K562 (cell line): Measurements from ENCODE around the gene FOXO3. TPM values are rescaled to one million over a fixed set of nuclear protein-coding genes. Genes with fewer than 3 reads are reported as not detected.
A peak's percentile ranks its signal among the peaks of the same experiment; 100 is the strongest.

Experiments used
- ADNP ChIP-seq: fragments of 200-800 bp; sonication (Bioruptor generic); IDR thresholded peaks from 2 replicates; pipeline ENCODE4 v1.6.1; 2016; ENCODE audit warnings: missing genetic modification characterization, missing compliant biosample characterization
- ATF4 ChIP-seq: fragments of 450-650 bp; formaldehyde crosslinking; IDR thresholded peaks from 2 replicates; pipeline ENCODE4 v1.4.0; 2022; ENCODE audit warnings: mild to moderate bottlenecking, moderate library complexity
- CHCHD3 ChIP-seq: fragments of 250-450 bp; sonication (Bioruptor Pico); IDR thresholded peaks from 2 replicates; pipeline ENCODE4 v2.1.2; 2022; ENCODE audit warnings: mild to moderate bottlenecking
- DPF2 ChIP-seq: fragments of 450-650 bp; IDR thresholded peaks from 2 replicates; pipeline ENCODE4 v1.6.1; 2016
- E2F4 ChIP-seq: sonication (generic); formaldehyde crosslinking; IDR thresholded peaks from 2 replicates; pipeline ENCODE4 v1.8.0; 2022; ENCODE audit warnings: mild to moderate bottlenecking, low read depth, missing genetic modification reagents
- EHMT2 ChIP-seq: fragments of 450-650 bp; IDR thresholded peaks from 2 replicates; pipeline ENCODE4 v1.6.1; 2018; ENCODE audit warnings: antibody characterized with exemption
- ETS2 ChIP-seq: IDR thresholded peaks from 2 replicates; pipeline ENCODE4 v1.6.1; 2016; ENCODE audit warnings: borderline replicate concordance, missing genetic modification characterization, mild to moderate bottlenecking, moderate library complexity, missing compliant biosample characterization; ENCODE audit not compliant: poor library complexity, severe bottlenecking
- FOXO4 ChIP-seq: fragments of 450-650 bp; formaldehyde crosslinking; IDR thresholded peaks from 2 replicates; pipeline ENCODE4 v1.4.0; 2020; ENCODE audit warnings: mild to moderate bottlenecking, moderate library complexity
- GATA2 ChIP-seq: sonication (generic); formaldehyde crosslinking; IDR thresholded peaks from 2 replicates; pipeline ENCODE4 v1.4.0; 2020; ENCODE audit warnings: mild to moderate bottlenecking, missing genetic modification reagents
- IFI16 ChIP-seq: fragments of 250-450 bp; sonication (Bioruptor Pico); IDR thresholded peaks from 2 replicates; pipeline ENCODE4 v2.1.2; 2022; ENCODE audit warnings: mild to moderate bottlenecking, inconsistent platforms
- KAT2B ChIP-seq: IDR thresholded peaks from one replicate; pipeline ENCODE4 v1.6.1; 2012; ENCODE audit warnings: low read depth, mild to moderate bottlenecking, control low read depth, inconsistent platforms, low read length, moderate library complexity
- NR0B1 ChIP-seq: fragments of 450-650 bp; IDR thresholded peaks from one replicate; pipeline ENCODE4 v1.6.1; 2018; ENCODE audit warnings: mild to moderate bottlenecking, moderate library complexity; ENCODE audit not compliant: partially characterized antibody
- RCOR1 ChIP-seq, 2 experiments: IDR thresholded peaks; 2 replicates each; pipeline ENCODE4 v1.6.1; 2012; ENCODE audit warnings: low read depth in 2 of 2, low read length in 2 of 2, borderline replicate concordance in 1 of 2, improper control_type of control experiment in 1 of 2
- RUNX1 ChIP-seq: sonication (generic); IDR thresholded peaks from 2 replicates; pipeline ENCODE4 v1.6.1; 2016; ENCODE audit warnings: antibody characterized with exemption, low read depth
- SPI1 ChIP-seq: IDR thresholded peaks from 2 replicates; pipeline ENCODE4 v1.6.1; 2011; ENCODE audit warnings: low read depth, low read length, control low read depth, borderline replicate concordance
- ZBED1 ChIP-seq: IDR thresholded peaks from 2 replicates; pipeline ENCODE4 v1.6.1; 2014
- ZEB2 ChIP-seq: fragments of 450-650 bp; IDR thresholded peaks from 2 replicates; pipeline ENCODE4 v1.6.1; 2016
- ZNF239 ChIP-seq: fragments of 250-450 bp; sonication (Bioruptor Pico); IDR thresholded peaks from 2 replicates; pipeline ENCODE4 v1.4.0; 2020; ENCODE audit warnings: mild to moderate bottlenecking
- ZNF263 ChIP-seq: sonication (generic); formaldehyde crosslinking; IDR thresholded peaks from 2 replicates; pipeline ENCODE4 v1.8.0; 2022; ENCODE audit warnings: mild to moderate bottlenecking, missing genetic modification reagents, borderline replicate concordance
- polyA plus RNA-seq, 8 experiments: library from polyadenylated mRNA; depleted of rRNA in 4 of 8; stranded (reverse) in 5 of 8; unstranded in 3 of 8; fragments of >200 nt; fragmentation: Nextera tagmentation in 2 of 8; fragmentation: Illumina TruSeq in 1 of 8; extraction: Ambion mirVana in 2 of 8; extraction: Trizol in 1 of 8; gene quantifications; 2 replicates each; pipeline versions ENCODE4 v1.2.1 to v1.2.3, GENCODE V29; 2011 to 2014; ENCODE audit warnings: inconsistent platforms in 1 of 8, missing spikeins in 1 of 8
- total RNA-seq, 7 experiments: library from RNA; depleted of rRNA in 6 of 7; stranded (reverse); fragments of >200 nt in 6 of 7; fragmentation: Illumina TruSeq in 2 of 7; extraction: Trizol in 2 of 7; gene quantifications; 2 replicates each; pipeline versions ENCODE4 v1.2.1 to v1.2.3, GENCODE V29; 2011 to 2021; ENCODE audit warnings: low replicate concordance in 1 of 7
- TF ChIP-seq, protein P1 (sequence below): fragments of 450-650 bp; IDR thresholded peaks from 2 replicates; pipeline ENCODE4 v1.6.1; 2017; ENCODE audit warnings: antibody characterized with exemption, mild to moderate bottlenecking

The FOXO3 gene
- total and polyA plus RNA-seq, 9 of the 15 experiments (the other 6 are each of a cell fraction or from before 2014, with no cell fraction given), result 3.0 to 14.6 (median 6.0) TPM

DNA sequence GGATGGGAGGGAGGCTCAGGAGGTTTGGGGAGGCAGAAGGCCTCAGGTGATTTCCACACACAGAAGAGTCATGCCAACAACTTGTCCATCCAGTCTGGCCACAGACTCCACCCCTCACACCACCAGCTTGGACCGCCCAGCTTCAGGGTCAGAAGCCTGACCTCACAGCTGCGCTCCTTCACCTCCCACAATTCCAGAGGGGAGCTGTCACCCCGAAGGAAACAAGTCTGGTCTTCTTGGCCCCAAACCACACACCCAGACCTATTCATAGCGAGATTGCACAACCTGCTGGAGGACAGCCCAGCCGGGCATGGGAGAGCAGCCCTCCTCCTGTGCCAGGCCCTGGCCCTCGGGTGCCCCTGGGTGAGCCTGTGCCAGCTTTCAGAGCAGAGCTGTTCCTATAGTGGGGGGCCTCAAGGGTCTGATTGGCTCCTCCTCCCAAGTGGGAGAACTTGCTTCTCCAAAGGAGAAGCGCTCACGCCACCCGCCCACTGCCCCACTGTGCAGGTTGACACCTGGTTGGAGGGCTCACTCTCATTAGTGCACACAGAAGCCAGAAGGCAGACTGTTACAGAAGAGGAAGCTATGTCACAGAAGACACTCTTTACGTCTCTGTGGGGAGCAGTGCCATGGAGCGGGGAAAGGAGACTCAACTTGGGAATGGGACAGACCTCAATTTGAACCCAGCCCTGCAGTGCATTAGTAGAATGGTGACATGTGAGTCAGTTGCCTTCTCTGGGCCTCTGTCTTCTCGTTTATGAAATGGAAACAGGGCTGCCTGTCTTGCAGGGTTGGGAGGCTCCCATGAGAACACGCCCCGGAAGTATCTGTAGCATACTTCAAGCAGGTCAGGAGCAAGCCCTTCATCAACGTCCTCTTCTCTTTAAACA lies 128.8 kb downstream of the FOXO3 start (continued):
- TF ChIP-seq, protein P1, sequence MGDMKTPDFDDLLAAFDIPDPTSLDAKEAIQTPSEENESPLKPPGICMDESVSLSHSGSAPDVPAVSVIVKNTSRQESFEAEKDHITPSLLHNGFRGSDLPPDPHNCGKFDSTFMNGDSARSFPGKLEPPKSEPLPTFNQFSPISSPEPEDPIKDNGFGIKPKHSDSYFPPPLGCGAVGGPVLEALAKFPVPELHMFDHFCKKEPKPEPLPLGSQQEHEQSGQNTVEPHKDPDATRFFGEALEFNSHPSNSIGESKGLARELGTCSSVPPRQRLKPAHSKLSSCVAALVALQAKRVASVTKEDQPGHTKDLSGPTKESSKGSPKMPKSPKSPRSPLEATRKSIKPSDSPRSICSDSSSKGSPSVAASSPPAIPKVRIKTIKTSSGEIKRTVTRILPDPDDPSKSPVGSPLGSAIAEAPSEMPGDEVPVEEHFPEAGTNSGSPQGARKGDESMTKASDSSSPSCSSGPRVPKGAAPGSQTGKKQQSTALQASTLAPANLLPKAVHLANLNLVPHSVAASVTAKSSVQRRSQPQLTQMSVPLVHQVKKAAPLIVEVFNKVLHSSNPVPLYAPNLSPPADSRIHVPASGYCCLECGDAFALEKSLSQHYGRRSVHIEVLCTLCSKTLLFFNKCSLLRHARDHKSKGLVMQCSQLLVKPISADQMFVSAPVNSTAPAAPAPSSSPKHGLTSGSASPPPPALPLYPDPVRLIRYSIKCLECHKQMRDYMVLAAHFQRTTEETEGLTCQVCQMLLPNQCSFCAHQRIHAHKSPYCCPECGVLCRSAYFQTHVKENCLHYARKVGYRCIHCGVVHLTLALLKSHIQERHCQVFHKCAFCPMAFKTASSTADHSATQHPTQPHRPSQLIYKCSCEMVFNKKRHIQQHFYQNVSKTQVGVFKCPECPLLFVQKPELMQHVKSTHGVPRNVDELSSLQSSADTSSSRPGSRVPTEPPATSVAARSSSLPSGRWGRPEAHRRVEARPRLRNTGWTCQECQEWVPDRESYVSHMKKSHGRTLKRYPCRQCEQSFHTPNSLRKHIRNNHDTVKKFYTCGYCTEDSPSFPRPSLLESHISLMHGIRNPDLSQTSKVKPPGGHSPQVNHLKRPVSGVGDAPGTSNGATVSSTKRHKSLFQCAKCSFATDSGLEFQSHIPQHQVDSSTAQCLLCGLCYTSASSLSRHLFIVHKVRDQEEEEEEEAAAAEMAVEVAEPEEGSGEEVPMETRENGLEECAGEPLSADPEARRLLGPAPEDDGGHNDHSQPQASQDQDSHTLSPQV, result no peak; the same call in 1 of the 2 replicates
- TF ChIP-seq CHCHD3 (no peak), NR0B1 (no peak), E2F4 (no peak), ZNF263 (CRISPR knock-in tag) (peak; percentile 45; the same call in 1 of the 2 replicates), ADNP (tag) (no peak), ZEB2 (no peak), GATA2 (CRISPR knock-in tag) (no peak), SPI1 (no peak), RCOR1 (IDR thresholded peaks at IDR 0.05; ENCODE audit: borderline replicate concordance in 1 of 2, low read depth in 2 of 2, low read length in 2 of 2) (no peak), KAT2B (no peak), DPF2 (no peak), ZBED1 (no peak), RUNX1 (no peak), ETS2 (no peak), IFI16 (no peak), ZNF239 (CRISPR knock-in tag) (no peak), EHMT2 (no peak), ATF4 (CRISPR knock-in tag) (no peak), FOXO4 (CRISPR knock-in tag) (no peak)
